GM04503 (cell line): ENCODE results near the gene CPNE1.
A peak's percentile ranks its signal among the peaks of the same experiment; 100 is the strongest.

ENCODE experiments used
- DNase-seq: peaks from one replicate; pipeline ENCODE4 v3.0.0-alpha.2; 2012; ENCODE audit warnings: low read depth

CPNE1 gene

GRCh38 chr20:35619196-35620095, 45.3 kb downstream of the CPNE1 start:
- DNase-seq: peak; percentile 33

- DNase-seq: no peak
Measured at GRCh38 chr20:35618263-35619131, 46.2 kb downstream of the CPNE1 start.

GRCh38 chr20:35617397-35618262, 47.1 kb downstream of the CPNE1 start:
- DNase-seq: no peak

- DNase-seq: peak; percentile 96
Measured at GRCh38 chr20:35616465-35617396, 48.0 kb downstream of the CPNE1 start.

- DNase-seq: no peak
Measured at GRCh38 chr20:35615667-35616464, 48.8 kb downstream of the CPNE1 start, which contains the start of gene SPAG4. TSS of gene SPAG4 (plus strand) at chr20:35615829. CDS start at chr20:35616004, 175 bp downstream.

- DNase-seq: no peak
Measured at GRCh38 chr20:35611482-35611881, 53.2 kb downstream of the CPNE1 start.

- DNase-seq: no peak
Measured at GRCh38 chr20:35610833-35611427, 53.8 kb downstream of the CPNE1 start.

GRCh38 chr20:35607003-35607735, 57.5 kb downstream of the CPNE1 start:
- DNase-seq: no peak

- no peak for DNase-seq
Measured at GRCh38 chr20:35606127-35606526, 58.6 kb downstream of the CPNE1 start.

GRCh38 chr20:35604449-35604747, 60.3 kb downstream of the CPNE1 start:
- no peak for DNase-seq

- no peak for DNase-seq
Measured at GRCh38 chr20:35603695-35604448, 60.8 kb downstream of the CPNE1 start.

- DNase-seq: no peak
Measured at GRCh38 chr20:35602851-35603495, 61.7 kb downstream of the CPNE1 start.

GRCh38 chr20:35601990-35602389, 62.7 kb downstream of the CPNE1 start:
- DNase-seq: no peak

GRCh38 chr20:35600993-35601973, 63.4 kb downstream of the CPNE1 start:
- DNase-seq: no peak

GRCh38 chr20:35600176-35600992, 64.3 kb downstream of the CPNE1 start:
- DNase-seq: no peak

- no peak for DNase-seq
Measured at GRCh38 chr20:35599776-35600120, 65.0 kb downstream of the CPNE1 start.
